Skin epidermis (tissue), 12 donors: Measurements from ENCODE around the gene RNASE13.
"Not testable (repeated sequence)": the region's sequence is repeated elsewhere in the genome, so short reads cannot be mapped to it uniquely, and the experiment has no call there.

Source experiments
- H3K27ac ChIP-seq, 21 experiments: fragments of 200-600 bp; sonication (generic) in 11 of 21; one replicate each; pipeline ENCODE4 v1.5.0; 2020; ENCODE audit warnings: mild to moderate bottlenecking in 3 of 21, inconsistent platforms in 2 of 21, moderate library complexity in 2 of 21
- H3K4me3 ChIP-seq, 7 experiments: fragments of 200-600 bp; sonication (generic) in 2 of 7; one replicate each; pipeline ENCODE4 v1.5.0; 2020; ENCODE audit warnings: inconsistent platforms in 2 of 7, mild to moderate bottlenecking in 2 of 7, moderate library complexity in 1 of 7

Gene RNASE13

DNA sequence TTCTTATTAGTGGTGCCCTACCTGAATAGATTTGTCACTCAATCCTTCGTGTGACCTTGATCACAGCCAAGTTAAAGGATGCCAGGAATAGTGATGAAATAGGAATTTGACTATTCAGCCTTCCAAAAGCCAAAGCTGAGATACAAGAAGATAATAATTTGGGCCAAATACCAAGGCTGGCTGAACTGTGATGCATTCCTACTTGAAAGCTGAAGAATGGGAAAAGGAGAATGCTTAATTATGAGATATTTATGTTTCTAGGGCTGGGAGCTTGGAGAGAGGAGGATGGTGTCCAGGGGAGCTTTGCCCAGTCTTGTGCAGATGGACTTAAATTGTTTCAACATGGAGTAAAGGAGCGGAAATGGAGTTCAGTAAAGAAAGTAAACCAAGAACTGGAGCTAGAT lies 12.8 kb upstream of the RNASE13 start:
- no peak overlapping the region for H3K4me3 ChIP-seq
- H3K27ac ChIP-seq = peak overlapping the region in 3 of 21 experiments; percentile 15 to 47 (median 22)

- H3K27ac ChIP-seq = peak overlapping the region in 2 of 21 experiments; percentile 25 to 39
These were observed 9.5 kb upstream of the RNASE13 start for GRCh38 chr14:21043974-21044618.

DNA sequence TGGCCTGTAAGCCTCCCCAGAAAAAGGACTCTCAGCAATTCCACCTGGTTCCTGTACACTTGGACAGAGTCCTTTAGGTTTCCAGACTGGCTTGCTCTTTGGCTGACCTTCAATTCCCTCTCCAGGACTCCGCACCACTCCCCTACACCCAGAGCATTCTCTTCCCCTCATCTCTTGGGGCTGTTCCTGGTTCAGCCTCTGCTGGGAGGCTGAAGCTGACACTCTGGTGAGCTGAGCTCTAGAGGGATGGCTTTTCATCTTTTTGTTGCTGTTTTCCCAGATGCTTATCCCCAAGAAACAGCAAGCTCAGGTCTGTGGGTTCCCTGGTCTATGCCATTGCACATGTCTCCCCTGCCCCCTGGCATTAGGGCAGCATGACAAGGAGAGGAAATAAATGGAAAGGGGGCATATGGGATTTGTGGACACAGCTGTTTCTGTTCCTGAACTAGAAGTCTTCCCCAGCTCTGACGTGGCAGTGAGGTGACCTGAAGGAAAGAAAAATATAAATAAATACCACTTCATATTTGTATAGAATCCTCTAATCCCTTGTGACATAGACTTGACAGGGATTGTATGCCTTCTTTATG lies 8.9 kb upstream of the RNASE13 start:
- Histone ChIP-seq H3K27ac (peak overlapping the region in 2 of 21 experiments; percentile 25 to 26), H3K4me3 (no peak overlapping the region)

More at GRCh38 chr14:21043974-21044618, 9.5 kb upstream of the RNASE13 start:
- no peak overlapping the region for H3K4me3 ChIP-seq

- H3K27ac ChIP-seq = peak overlapping the region in 2 of 21 experiments; percentile 26 to 30
These were observed 8.3 kb upstream of the RNASE13 start for GRCh38 chr14:21042918-21043317.

DNA sequence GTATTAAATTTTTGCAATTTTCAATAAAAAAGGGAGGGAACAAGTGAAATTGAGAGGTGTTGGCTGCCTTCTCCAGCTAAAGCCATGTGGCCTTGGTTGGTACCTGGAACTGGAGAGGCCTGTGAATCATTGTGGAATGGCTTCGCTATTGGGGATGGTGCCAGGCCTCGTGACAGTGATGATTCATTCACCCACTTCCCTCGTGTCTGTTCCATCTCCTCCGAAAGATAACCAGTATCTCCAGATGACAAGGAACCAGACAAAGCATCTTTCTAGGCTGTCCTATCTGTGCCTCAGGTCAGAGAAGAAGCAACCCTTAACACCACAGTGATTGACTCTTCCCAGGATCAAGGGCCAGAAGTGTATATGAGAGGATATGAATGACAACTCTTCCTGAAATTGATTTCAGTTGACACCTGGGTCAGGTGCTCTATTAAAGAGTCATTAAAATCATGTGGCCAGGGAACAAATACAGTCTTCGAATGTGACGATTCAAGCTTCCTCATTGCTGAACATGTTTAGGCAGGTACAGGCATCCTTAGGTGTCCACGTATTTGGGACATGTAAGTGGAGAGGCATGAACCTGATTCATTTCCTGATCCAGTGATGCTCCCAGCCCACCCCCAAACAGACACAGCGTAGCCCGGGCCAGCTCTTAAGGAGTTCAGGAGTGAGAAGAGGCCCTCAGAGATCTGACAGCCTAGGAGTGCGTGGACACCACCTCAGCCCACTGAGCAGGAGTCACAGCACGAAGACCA lies 7.2 kb upstream of the RNASE13 start, which contains the start of gene RNASE7:
RNASE7 (plus strand) TSS at position 687 of the 758 bp plus-strand sequence. CDS start 631 bp downstream, outside the sequence.
- peak within 1 kb of the TSS in 10 of 21 experiments; percentile 13 to 70 (median 26) for H3K27ac ChIP-seq
- no peak within 1 kb of the TSS for H3K4me3 ChIP-seq

More at GRCh38 chr14:21042918-21043317, 8.3 kb upstream of the RNASE13 start:
- H3K4me3 ChIP-seq = no peak overlapping the region

DNA sequence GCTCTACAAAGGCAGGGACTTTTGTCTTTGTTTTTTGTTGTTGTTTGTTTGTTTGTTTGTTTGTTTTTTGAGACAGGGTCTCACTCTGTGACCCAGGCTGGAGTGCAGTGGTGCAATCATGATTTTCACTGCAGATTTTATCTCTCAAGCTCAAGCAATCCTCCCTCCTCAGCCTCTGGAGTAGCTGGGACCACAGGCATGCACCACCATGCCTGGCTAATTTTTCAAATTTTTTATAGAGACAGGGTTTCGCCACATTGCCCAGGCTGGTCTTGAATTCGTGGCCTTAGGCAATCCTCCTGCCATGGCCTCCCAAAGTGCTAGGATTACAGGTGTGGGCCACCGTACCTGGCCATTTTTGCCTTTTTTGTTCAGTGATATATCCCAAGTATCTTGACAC lies 6.3 kb upstream of the RNASE13 start:
- peak overlapping the region in 7 of 21 experiments; percentile 13 to 53 (median 28) for H3K27ac ChIP-seq

DNA sequence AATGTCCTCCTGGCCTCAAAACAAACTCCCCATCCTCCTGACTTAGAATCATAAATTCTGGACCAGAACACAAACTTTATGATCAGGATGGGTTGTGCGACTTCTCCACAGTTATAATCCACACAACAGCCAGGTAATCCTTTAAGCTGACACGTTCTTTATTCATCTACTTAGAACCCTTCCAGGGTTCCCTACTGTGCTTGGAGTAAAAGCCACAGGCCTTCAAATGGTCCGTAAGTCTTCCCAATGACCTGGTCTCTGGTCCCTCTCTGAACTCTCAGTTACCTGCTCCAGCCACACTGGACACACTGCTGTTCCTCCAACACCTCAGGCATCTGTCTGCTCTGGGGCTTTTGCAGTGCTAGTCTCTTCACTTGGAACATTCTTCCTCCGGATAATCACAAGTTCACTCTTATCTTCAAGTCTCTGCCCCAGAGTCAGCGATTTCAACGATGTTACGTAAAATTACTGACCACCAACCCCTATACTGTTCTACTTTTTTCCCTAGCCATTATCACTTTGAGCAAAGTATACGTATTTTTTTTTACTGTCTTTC lies 5.8 kb upstream of the RNASE13 start:
- peak overlapping the region in 1 of 21 experiments; percentile 35 for H3K27ac ChIP-seq
- no peak overlapping the region for H3K4me3 ChIP-seq

More for the DNA sequence above, 6.3 kb upstream of the RNASE13 start:
- not testable (repeated sequence) for H3K4me3 ChIP-seq

- Histone ChIP-seq H3K27ac (peak overlapping the region in 19 of 21 experiments; percentile 6 to 76 (median 58)), H3K4me3 (no peak overlapping the region)
These were observed 5.2 kb upstream of the RNASE13 start for GRCh38 chr14:21039585-21040369.

- H3K27ac ChIP-seq = peak overlapping the region in 19 of 21 experiments; percentile 30 to 76 (median 58)
- H3K4me3 ChIP-seq = no peak overlapping the region
These were observed 4.1 kb upstream of the RNASE13 start for GRCh38 chr14:21038441-21039422.

- H3K27ac ChIP-seq = peak overlapping the region in 2 of 21 experiments; percentile 0 to 50
- no peak overlapping the region for H3K4me3 ChIP-seq
These were observed 2.5 kb upstream of the RNASE13 start for GRCh38 chr14:21037156-21037555.

DNA sequence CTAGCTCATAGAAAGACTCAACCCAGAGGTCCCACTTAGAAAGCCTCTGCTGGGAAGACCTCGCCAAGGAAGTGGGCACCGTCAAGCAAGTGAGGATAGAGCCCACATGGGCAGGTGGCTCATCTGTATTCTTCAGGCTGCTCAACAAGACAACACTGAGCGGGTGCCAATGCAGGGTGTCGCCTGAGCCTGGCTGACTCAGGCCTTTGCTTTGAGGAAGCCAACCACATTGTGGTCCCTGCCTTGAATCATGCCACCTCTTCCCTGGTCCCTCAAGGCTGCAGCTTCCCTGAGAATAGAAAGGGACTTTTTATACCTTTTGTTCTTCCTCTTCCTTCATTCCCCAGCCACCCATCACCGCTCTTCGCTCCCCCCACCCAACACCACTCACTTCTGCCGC lies 2.1 kb upstream of the RNASE13 start:
- Histone ChIP-seq H3K4me3 (no peak overlapping the region), H3K27ac (peak overlapping the region in 1 of 21 experiments; percentile 50)

DNA sequence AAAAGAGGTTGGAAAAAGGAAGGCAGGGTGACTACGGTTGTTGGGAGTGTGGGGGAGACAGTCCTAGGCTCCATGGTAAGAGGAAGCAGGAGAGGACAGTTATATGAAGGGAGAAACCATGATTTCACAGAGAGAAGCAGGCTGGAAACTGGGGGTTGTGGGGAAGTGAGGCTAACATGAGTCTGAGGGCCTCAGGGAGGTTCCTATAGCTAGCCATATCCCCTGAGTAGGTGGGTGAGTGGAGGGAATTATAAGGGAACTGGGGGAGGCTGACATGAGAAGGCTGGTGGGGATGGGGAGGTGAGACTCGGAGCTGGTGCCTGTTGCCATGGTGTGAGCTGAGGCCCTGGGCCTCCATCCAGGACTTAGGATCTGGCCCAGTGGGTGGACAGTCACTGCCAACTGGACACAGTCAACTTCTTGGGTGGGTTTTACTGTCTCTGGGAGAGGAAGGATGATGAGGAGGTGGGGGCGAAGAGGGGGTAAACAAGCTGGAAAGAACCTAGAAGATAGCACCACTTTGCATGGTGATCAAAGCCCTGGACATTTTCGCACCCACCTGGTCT lies 1.4 kb downstream of the RNASE13 start:
- H3K27ac ChIP-seq = peak overlapping the region in 1 of 21 experiments; percentile 20
- H3K4me3 ChIP-seq = no peak overlapping the region

DNA sequence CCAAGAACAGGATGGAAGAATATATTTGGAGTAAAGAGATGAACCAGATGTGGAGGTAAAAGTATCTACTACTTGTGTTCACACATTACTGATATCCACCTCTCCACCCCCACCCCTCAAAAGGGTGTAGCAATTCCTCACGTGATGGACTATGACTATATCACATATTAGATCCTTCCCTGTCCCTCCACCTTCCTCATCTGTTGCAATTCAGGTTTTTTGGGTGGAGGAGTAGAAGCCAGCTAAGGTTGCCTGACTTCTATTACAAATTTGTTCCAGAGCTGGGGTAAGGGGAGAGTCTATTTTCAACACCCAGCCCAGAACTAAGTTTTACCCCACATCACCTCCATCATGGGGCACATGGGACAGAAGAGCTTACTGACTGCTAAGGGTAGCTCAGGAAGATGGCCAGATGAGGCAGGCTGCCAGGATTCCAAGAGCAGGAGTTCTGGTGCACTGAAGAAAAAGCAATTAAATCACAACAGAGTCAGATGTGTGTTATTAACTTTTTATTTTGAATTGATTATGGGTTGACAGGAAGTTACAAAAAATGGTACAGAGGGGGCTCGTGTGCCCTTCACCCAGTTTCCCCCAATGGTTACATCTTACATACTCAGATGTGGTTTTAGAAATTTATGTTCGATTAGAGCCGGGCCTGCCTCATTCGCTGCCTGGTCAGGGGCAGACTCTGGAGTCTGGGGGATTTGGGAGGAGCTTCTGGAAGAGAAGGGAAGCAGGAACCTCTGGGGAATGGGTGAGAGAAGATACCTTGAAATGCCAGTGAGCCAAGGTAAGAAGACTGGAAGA lies 2.1 kb downstream of the RNASE13 start:
- H3K4me3 ChIP-seq = no peak overlapping the region
- H3K27ac ChIP-seq = peak overlapping the region in 2 of 21 experiments; percentile 20 to 30

- Histone ChIP-seq H3K4me3 (no peak overlapping the region), H3K27ac (no peak overlapping the region)
These were observed 4.1 kb downstream of the RNASE13 start for GRCh38 chr14:21030531-21030930.

DNA sequence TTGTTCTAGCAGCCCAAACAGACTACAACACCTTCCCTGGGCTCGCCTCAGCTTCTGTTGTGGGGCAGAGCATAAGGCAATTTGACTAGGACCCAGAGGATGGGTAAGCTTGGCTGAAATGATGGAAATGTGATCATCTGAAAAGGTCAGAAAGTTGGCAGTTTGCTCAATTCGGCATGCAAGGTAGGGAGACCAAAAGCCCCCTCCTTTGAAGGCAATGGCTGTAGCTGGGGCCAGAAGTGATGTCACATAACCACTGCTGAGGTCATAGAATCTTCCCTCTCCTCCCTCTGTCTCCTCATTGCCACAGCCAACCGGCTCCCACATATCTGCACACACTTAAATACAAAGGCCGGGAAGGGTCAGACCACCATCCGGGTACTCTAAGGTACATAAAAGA lies 4.7 kb downstream of the RNASE13 start, which contains the start of gene TPPP2:
TPPP2 (plus strand) TSS at position 301 of the 400 bp plus-strand sequence. CDS start 365 bp downstream, outside the sequence.
- H3K27ac ChIP-seq = no peak within 1 kb of the TSS
- H3K4me3 ChIP-seq = no peak within 1 kb of the TSS

DNA sequence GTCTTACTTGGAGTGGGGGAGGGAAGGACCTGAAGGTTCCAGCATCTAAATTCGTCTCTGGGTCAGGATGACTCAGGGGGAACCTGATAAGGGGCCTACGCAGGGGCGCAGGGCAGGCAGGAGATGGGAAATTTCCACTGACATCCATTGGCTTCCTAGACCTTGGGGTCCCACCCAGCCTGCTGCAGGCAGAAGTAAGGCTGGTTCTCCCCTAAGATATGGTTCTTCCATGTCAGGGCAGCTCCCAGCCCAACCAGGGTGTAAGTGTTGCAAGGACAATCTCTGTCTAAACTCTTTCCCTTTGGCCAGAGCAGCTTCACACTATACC lies 7.7 kb downstream of the RNASE13 start:
- Histone ChIP-seq H3K4me3 (no peak overlapping the region), H3K27ac (peak overlapping the region in 7 of 21 experiments; percentile 21 to 82 (median 76))
